HEK293 (cell line): ENCODE results near the gene BBS7.

Source experiments
- CTCF ChIA-PET: fragments of 350-600 bp; formaldehyde crosslinking; extraction: SDS; loops from one replicate; lab custom pipeline; 2021; ENCODE audit warnings: antibody characterized with exemption; lab: Yijun Ruan, JAX
- POLR2A ChIA-PET: fragments of 300-600 bp; formaldehyde crosslinking; extraction: SDS; loops from one replicate; lab custom pipeline; 2020; ENCODE audit warnings: antibody characterized with exemption, inconsistent platforms; lab: Yijun Ruan, JAX
- H3K27ac ChIP-seq: fragments of 200-500 bp; sonication (Bioruptor generic); 2 replicates; pipeline ENCODE4 v1.5.1; 2014; ENCODE audit warnings: low read depth, low read length, control low read depth, inconsistent platforms; ENCODE audit errors: extremely low read depth
- H3K36me3 ChIP-seq, 2 experiments: fragments of 200-500 bp in 1 of 2; sonication (Bioruptor generic) in 1 of 2; 1 replicate in 1 of 2; 2 replicates in 1 of 2; pipeline ENCODE4 v1.5.1; 2014 to 2017; ENCODE audit warnings: inconsistent platforms in 2 of 2, low read length in 2 of 2; ENCODE audit not compliant: control insufficient read depth in 2 of 2, insufficient read depth in 1 of 2
- H3K4me1 ChIP-seq: fragments of 200-500 bp; sonication (Bioruptor generic); 2 replicates; pipeline ENCODE4 v1.5.1; 2014; ENCODE audit warnings: mild to moderate bottlenecking, low read length, inconsistent platforms; ENCODE audit not compliant: control insufficient read depth, insufficient read depth
- H3K4me3 ChIP-seq: 2 replicates; pipeline ENCODE4 v1.5.1; 2011; ENCODE audit warnings: low read depth, mild to moderate bottlenecking, control low read depth, low read length, moderate library complexity
- H3K9me3 ChIP-seq: fragments of 200-500 bp; sonication (Bioruptor generic); 2 replicates; pipeline ENCODE4 v1.5.1; 2014; ENCODE audit warnings: low read depth, low read length, inconsistent platforms; ENCODE audit not compliant: control insufficient read depth, insufficient read depth
- GLIS1 ChIP-seq: fragments of 450-650 bp; formaldehyde crosslinking; IDR thresholded peaks from 2 replicates; pipeline ENCODE4 v1.5.1; 2016; ENCODE audit warnings: missing biosample characterization, missing genetic modification characterization
- IKZF3 ChIP-seq: fragments of 450-650 bp; IDR thresholded peaks from 2 replicates; pipeline ENCODE4 v1.5.0; 2018; ENCODE audit warnings: missing biosample characterization, mild to moderate bottlenecking, missing genetic modification characterization, moderate library complexity
- SCRT2 ChIP-seq: fragments of 450-650 bp; formaldehyde crosslinking; IDR thresholded peaks from 2 replicates; pipeline ENCODE4 v1.5.1; 2016; ENCODE audit warnings: missing biosample characterization, missing genetic modification characterization
- WT1 ChIP-seq: fragments of 450-650 bp; formaldehyde crosslinking; IDR thresholded peaks from 2 replicates; pipeline ENCODE4 v1.5.1; 2016; ENCODE audit warnings: missing biosample characterization, missing genetic modification characterization
- YY1 ChIP-seq: fragments of 450-650 bp; formaldehyde crosslinking; IDR thresholded peaks from 2 replicates; pipeline ENCODE4 v1.5.1; 2018; ENCODE audit warnings: missing biosample characterization, missing genetic modification characterization
- ZBTB8A ChIP-seq: fragments of 450-650 bp; formaldehyde crosslinking; IDR thresholded peaks from 2 replicates; pipeline ENCODE4 v1.5.1; 2016; ENCODE audit warnings: missing biosample characterization, missing genetic modification characterization
- ZFP69B ChIP-seq: fragments of 450-650 bp; formaldehyde crosslinking; IDR thresholded peaks from 2 replicates; pipeline ENCODE4 v1.5.1; 2016; ENCODE audit warnings: missing biosample characterization, missing genetic modification characterization
- ZNF324 ChIP-seq: fragments of 450-650 bp; formaldehyde crosslinking; IDR thresholded peaks from 2 replicates; pipeline ENCODE4 v1.5.1; 2016; ENCODE audit warnings: missing biosample characterization, missing genetic modification characterization
- ZNF335 ChIP-seq: fragments of 450-650 bp; formaldehyde crosslinking; conservative IDR thresholded peaks from 2 replicates; pipeline ENCODE4 v1.5.1; 2016; ENCODE audit warnings: missing biosample characterization, missing genetic modification characterization
- ZNF670 ChIP-seq: fragments of 450-650 bp; formaldehyde crosslinking; IDR thresholded peaks from 2 replicates; pipeline ENCODE4 v1.5.1; 2016; ENCODE audit warnings: missing biosample characterization, missing genetic modification characterization, low read depth
- ZNF677 ChIP-seq: fragments of 450-650 bp; IDR thresholded peaks from 2 replicates; pipeline ENCODE4 v1.5.0; 2018; ENCODE audit warnings: missing biosample characterization, mild to moderate bottlenecking, missing genetic modification characterization, moderate library complexity
- TF ChIP-seq, protein P1 (sequence below): fragments of 450-650 bp; formaldehyde crosslinking; IDR thresholded peaks from 2 replicates; pipeline ENCODE4 v1.5.1; 2017; ENCODE audit warnings: missing biosample characterization, missing genetic modification characterization
- TF ChIP-seq, protein P2 (sequence below): fragments of 450-650 bp; formaldehyde crosslinking; IDR thresholded peaks from 2 replicates; pipeline ENCODE4 v1.5.1; 2017; ENCODE audit warnings: missing biosample characterization, missing genetic modification characterization
- TF ChIP-seq, protein P3 (sequence below): fragments of 450-650 bp; formaldehyde crosslinking; IDR thresholded peaks from 2 replicates; pipeline ENCODE4 v1.5.1; 2016; ENCODE audit warnings: missing biosample characterization, missing genetic modification characterization

Gene BBS7

DNA sequence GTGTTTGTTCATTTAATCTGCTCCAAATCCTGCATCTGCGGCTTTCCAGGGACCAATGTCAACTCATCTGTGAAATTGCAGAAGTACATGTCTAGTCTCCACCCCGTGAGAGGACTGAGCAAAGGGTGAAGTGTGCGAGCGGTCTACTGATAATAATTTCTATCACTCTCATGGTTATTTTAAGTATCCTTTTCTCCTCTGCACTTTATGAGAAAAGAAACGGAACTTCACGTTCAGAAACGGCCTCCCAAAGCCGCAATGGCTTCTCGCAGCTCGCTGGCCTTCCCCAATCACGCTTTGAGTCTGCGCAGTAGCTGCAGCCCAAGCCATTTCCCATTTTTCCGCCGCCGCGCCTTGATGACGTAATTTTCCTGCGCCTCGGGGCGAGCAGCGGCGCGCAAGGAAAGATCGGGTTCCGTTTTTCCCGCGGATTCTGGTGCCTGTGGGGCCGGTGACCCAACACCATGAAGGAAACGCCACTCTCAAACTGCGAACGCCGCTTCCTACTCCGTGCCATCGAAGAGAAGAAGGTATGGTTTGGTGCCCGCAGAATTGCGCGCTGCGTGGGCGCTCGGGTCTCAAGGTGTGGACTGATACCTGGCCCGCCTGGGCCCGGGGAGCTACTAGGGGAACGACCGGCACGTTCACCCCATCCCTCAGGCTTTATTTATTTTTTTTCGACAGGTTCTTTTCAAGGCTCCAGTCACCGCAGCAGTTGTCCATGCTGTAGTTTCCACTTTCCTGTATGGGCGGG, 69.1 kb downstream of the BBS7 start, which contains the start of gene EXOSC9 (continued):
- TF ChIP-seq GLIS1 (tag by site-specific recombination) (peak; percentile 13; the same call in 1 of the 2 replicates), IKZF3 (tag by site-specific recombination) (peak; percentile 81), YY1 (peak; percentile 67), ZFP69B (tag by site-specific recombination) (peak; percentile 96), WT1 (no peak), ZNF335 (tag by site-specific recombination) (peak; percentile 76), ZNF324 (0 out of 2 replicates have a peak, but pooled peaks have one; percentile 43), SCRT2 (peak; percentile 56), ZBTB8A (0 out of 2 replicates have a peak, but pooled peaks have one; percentile 19), ZNF670 (tag by site-specific recombination) (no peak)
- TF ChIP-seq, protein P1, sequence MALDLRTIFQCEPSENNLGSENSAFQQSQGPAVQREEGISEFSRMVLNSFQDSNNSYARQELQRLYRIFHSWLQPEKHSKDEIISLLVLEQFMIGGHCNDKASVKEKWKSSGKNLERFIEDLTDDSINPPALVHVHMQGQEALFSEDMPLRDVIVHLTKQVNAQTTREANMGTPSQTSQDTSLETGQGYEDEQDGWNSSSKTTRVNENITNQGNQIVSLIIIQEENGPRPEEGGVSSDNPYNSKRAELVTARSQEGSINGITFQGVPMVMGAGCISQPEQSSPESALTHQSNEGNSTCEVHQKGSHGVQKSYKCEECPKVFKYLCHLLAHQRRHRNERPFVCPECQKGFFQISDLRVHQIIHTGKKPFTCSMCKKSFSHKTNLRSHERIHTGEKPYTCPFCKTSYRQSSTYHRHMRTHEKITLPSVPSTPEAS (tag by site-specific recombination) = no peak
- TF ChIP-seq, protein P2, sequence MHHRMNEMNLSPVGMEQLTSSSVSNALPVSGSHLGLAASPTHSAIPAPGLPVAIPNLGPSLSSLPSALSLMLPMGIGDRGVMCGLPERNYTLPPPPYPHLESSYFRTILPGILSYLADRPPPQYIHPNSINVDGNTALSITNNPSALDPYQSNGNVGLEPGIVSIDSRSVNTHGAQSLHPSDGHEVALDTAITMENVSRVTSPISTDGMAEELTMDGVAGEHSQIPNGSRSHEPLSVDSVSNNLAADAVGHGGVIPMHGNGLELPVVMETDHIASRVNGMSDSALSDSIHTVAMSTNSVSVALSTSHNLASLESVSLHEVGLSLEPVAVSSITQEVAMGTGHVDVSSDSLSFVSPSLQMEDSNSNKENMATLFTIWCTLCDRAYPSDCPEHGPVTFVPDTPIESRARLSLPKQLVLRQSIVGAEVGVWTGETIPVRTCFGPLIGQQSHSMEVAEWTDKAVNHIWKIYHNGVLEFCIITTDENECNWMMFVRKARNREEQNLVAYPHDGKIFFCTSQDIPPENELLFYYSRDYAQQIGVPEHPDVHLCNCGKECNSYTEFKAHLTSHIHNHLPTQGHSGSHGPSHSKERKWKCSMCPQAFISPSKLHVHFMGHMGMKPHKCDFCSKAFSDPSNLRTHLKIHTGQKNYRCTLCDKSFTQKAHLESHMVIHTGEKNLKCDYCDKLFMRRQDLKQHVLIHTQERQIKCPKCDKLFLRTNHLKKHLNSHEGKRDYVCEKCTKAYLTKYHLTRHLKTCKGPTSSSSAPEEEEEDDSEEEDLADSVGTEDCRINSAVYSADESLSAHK = peak; percentile 5; the same call in 1 of the 2 replicates
- TF ChIP-seq, protein P3, sequence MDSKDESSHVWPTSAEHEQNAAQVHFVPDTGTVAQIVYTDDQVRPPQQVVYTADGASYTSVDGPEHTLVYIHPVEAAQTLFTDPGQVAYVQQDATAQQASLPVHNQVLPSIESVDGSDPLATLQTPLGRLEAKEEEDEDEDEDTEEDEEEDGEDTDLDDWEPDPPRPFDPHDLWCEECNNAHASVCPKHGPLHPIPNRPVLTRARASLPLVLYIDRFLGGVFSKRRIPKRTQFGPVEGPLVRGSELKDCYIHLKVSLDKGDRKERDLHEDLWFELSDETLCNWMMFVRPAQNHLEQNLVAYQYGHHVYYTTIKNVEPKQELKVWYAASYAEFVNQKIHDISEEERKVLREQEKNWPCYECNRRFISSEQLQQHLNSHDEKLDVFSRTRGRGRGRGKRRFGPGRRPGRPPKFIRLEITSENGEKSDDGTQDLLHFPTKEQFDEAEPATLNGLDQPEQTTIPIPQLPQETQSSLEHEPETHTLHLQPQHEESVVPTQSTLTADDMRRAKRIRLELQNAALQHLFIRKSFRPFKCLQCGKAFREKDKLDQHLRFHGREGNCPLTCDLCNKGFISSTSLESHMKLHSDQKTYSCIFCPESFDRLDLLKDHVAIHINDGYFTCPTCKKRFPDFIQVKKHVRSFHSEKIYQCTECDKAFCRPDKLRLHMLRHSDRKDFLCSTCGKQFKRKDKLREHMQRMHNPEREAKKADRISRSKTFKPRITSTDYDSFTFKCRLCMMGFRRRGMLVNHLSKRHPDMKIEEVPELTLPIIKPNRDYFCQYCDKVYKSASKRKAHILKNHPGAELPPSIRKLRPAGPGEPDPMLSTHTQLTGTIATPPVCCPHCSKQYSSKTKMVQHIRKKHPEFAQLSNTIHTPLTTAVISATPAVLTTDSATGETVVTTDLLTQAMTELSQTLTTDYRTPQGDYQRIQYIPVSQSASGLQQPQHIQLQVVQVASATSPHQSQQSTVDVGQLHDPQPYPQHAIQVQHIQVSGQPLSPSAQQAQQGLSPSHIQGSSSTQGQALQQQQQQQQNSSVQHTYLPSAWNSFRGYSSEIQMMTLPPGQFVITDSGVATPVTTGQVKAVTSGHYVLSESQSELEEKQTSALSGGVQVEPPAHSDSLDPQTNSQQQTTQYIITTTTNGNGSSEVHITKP = 0 out of 2 replicates have a peak, but pooled peaks have one; percentile 10

DNA sequence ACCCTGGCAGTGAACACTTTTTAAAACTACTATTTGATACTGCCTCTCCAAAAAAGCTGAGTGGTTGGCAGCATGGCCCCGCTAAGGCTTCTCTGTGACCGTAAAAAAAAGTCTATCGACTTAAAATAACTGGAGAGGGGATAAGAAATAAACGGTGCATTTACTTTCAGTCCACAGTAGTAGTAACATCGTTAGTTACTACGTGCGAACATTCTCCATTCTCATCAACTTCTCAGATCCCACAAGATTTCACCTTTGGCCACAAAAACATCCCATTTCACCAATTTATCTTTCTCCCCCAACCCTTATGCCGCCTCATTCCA, 69.7 kb downstream of the BBS7 start:
- Histone ChIP-seq H3K36me3 (peaks cover 13 to 35% of the 10 kb centered on the region in 2 experiments), H3K4me3 (peak overlapping the region; percentile 98), H3K27ac (peak overlapping the region; percentile 30; the same call in 1 of the 2 replicates), H3K4me1 (no peaks in the 10 kb centered on the region), H3K9me3 (no peaks in the 10 kb centered on the region)
- POLR2A ChIA-PET = interaction anchor here (1.0 kb wide), 1 partner anchor 11 kb away, joined by 3 read pairs; no protein-coding TSS in a partner anchor
- CTCF ChIA-PET = interaction anchor here (1.0 kb wide), 1 partner anchor 11 kb away, joined by 3 read pairs; no protein-coding TSS in a partner anchor
- no peak for TF ChIP-seq ZNF677 (tag by site-specific recombination)
- TF ChIP-seq, protein P2 = 0 out of 2 replicates have a peak, but pooled peaks have one; percentile 5
- TF ChIP-seq, all 188 proteins: peak for 1
